Right renal pelvis (tissue), 4 donors: ENCODE measurements around the gene CPEB1. TPM values are rescaled to one million over a fixed set of nuclear protein-coding genes. Genes with fewer than 3 reads are reported as not detected.

Source experiments
- DNase-seq, 4 donors: peaks; one replicate each; pipeline ENCODE4 v3.0.0-alpha.2; 2013; ENCODE audit warnings: low read depth in 4 of 4, low spot score in 3 of 4, missing footprints in 1 of 4
- polyA plus RNA-seq, 4 donors: library from polyadenylated mRNA; unstranded; fragments of 120-200 nt; gene quantifications; one replicate each; pipeline ENCODE4 v1.2.1, GENCODE V29; 2013; ENCODE audit not compliant: insufficient read length in 4 of 4

CPEB1 gene
- 1 to 10 TPM; 1.9 to 2.9 (median 2.6) TPM for polyA plus RNA-seq

GRCh38 chr15:82647045-82647834, at the start of gene CPEB1:
TSS of gene CPEB1 (minus strand) at chr15:82647363. CDS start at chr15:82628459, 18,904 bp downstream.
- no peak for DNase-seq

GRCh38 chr15:82692171-82692570, 45.0 kb upstream of the CPEB1 start:
- DNase-seq: no peak

- no peak for DNase-seq
Measured at GRCh38 chr15:82689147-82689546, 42.0 kb upstream of the CPEB1 start.

GRCh38 chr15:82688691-82689090, 41.5 kb upstream of the CPEB1 start:
- DNase-seq: no peak

GRCh38 chr15:82681371-82681770, 34.2 kb upstream of the CPEB1 start:
- DNase-seq: no peak

GRCh38 chr15:82680200-82681102, 33.3 kb upstream of the CPEB1 start:
- peak; percentile 48 to 59 (median 52) for DNase-seq

- no peak for DNase-seq
Measured at GRCh38 chr15:82679626-82680199, 32.5 kb upstream of the CPEB1 start.

- DNase-seq: no peak
Measured at GRCh38 chr15:82677720-82678323, 30.7 kb upstream of the CPEB1 start.

- no peak for DNase-seq
Measured at GRCh38 chr15:82674873-82675272, 27.7 kb upstream of the CPEB1 start.

- DNase-seq: no peak
Measured at GRCh38 chr15:82670699-82671098, 23.5 kb upstream of the CPEB1 start.

- no peak for DNase-seq
Measured at GRCh38 chr15:82666606-82667005, 19.4 kb upstream of the CPEB1 start.

- no peak for DNase-seq
Measured at GRCh38 chr15:82664021-82664420, 16.9 kb upstream of the CPEB1 start.

- peak in 1 of 4 donors; percentile 61 for DNase-seq
Measured at GRCh38 chr15:82663186-82663600, 16.0 kb upstream of the CPEB1 start.

- no peak for DNase-seq
Measured at GRCh38 chr15:82662641-82663040, 15.5 kb upstream of the CPEB1 start.

- DNase-seq: no peak
Measured at GRCh38 chr15:82660378-82660777, 13.2 kb upstream of the CPEB1 start.

- DNase-seq: no peak
Measured at GRCh38 chr15:82656641-82657266, 9.6 kb upstream of the CPEB1 start.

- no peak for DNase-seq
Measured at GRCh38 chr15:82655606-82656005, 8.4 kb upstream of the CPEB1 start.

GRCh38 chr15:82653483-82654168, 6.5 kb upstream of the CPEB1 start:
- no peak for DNase-seq

- no peak for DNase-seq
Measured at GRCh38 chr15:82651708-82652107, 4.5 kb upstream of the CPEB1 start.
